Colonic mucosa (tissue), 4 donors: ENCODE results near the gene LGI1. TPM values are rescaled to one million over a fixed set of nuclear protein-coding genes. Genes with fewer than 3 reads are reported as not detected.

Experiments
- DNase-seq: peaks from one replicate; pipeline ENCODE4 v3.0.0-alpha.2; 2020
- H3K27ac ChIP-seq: fragments of 200-600 bp; one replicate; pipeline ENCODE4 v1.8.0; 2021
- H3K27me3 ChIP-seq: fragments of 200-600 bp; one replicate; pipeline ENCODE4 v1.8.0; 2021
- H3K36me3 ChIP-seq: fragments of 200-600 bp; one replicate; pipeline ENCODE4 v1.8.0; 2021
- H3K4me1 ChIP-seq: fragments of 200-600 bp; one replicate; pipeline ENCODE4 v1.8.0; 2021; ENCODE audit warnings: mild to moderate bottlenecking
- H3K4me3 ChIP-seq: fragments of 200-600 bp; one replicate; pipeline ENCODE4 v1.8.0; 2021
- H3K9ac ChIP-seq, 2 donors: one replicate each; pipeline ENCODE4 v1.7.0; 2013; ENCODE audit warnings: control low read depth in 2 of 2, low read depth in 2 of 2, low read length in 2 of 2
- H3K9me3 ChIP-seq: fragments of 200-600 bp; one replicate; pipeline ENCODE4 v1.8.0; 2021
- intact Hi-C: fragments of 100-400 bp; cut with DNase I; formaldehyde crosslinking; loops from one replicate; pipeline ENCODE4 v1.14.1; 2022
- total RNA-seq, 2 donors: library from RNA; stranded (reverse); fragmentation: NEBNext Ultra II Directional in 1 of 2; extraction: Animal tissue kit (Norgen Biotek cat#: 25700) in 1 of 2; gene quantifications; one replicate each; pipeline ENCODE4 v1.2.1, GENCODE V29; 2021
- TF ChIP-seq, protein P1 (sequence below): fragments of 200-600 bp; IDR thresholded peaks from one replicate; pipeline ENCODE4 v1.8.0; 2022; ENCODE audit warnings: antibody characterized with exemption, mild to moderate bottlenecking
- donor health status: healthy.
- donor health status: DM: no; HTN: no; CAD: no.
- donor health status: DM: no; HTN: no; CAD: no.

Gene LGI1
- total RNA-seq, 2 donors from 2014 or later: 0.47 to 0.98 TPM

DNA sequence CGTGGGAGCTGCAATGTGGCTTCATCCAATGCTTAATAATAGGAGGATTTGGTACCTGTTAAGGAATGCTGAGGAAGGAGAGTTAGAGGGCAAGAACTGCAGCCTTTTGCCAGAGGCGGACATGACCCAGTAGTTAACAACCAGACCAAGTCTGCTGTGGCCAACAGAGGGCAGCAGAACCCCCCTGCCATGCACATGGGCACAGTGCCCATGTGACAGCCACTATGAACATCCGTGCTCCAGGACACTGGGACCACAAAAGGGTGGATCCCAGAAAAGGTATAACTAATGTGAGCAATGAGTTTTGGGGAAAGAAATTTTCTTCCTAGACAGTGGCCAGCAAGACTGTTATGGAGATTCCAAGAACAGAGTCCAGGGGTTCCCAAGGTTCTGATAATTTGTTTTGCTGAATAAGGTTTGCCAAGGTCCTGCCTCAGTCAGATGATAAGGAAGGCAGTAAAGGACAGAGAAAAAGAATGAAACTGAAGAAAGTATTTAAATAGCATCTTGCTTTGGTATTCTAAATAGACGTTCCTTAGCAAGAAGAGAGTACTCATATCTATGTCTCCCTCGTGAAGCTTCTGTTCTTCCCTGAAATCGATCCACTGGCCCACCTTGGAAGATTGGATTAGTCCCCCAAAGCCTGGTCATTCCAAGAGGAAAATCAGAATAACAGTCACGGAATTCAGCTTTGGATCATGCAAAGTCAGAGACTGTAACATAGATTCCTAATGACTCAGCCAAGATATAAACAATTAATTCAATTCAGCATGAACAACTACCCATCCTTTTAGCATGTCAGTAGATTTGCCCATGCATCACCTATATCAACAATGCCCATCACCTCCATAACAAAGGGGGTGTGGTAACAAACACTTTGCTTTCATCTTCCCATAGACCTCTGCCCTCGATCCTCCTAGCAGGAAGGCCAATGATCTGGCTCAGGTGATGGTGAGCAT lies 56.0 kb downstream of the LGI1 start:
- no peak overlapping the region for H3K9ac ChIP-seq
- no peaks in the 10 kb centered on the region for H3K4me1 ChIP-seq
- H3K4me3 ChIP-seq: no peak overlapping the region
- peak; percentile 75 for DNase-seq
- intact Hi-C loops: loop anchor here (5.0 kb wide), 1 partner anchor 61 kb away; no protein-coding TSS in a partner anchor
- H3K27me3 ChIP-seq: no peaks in the 10 kb centered on the region
- TF ChIP-seq, protein P1, sequence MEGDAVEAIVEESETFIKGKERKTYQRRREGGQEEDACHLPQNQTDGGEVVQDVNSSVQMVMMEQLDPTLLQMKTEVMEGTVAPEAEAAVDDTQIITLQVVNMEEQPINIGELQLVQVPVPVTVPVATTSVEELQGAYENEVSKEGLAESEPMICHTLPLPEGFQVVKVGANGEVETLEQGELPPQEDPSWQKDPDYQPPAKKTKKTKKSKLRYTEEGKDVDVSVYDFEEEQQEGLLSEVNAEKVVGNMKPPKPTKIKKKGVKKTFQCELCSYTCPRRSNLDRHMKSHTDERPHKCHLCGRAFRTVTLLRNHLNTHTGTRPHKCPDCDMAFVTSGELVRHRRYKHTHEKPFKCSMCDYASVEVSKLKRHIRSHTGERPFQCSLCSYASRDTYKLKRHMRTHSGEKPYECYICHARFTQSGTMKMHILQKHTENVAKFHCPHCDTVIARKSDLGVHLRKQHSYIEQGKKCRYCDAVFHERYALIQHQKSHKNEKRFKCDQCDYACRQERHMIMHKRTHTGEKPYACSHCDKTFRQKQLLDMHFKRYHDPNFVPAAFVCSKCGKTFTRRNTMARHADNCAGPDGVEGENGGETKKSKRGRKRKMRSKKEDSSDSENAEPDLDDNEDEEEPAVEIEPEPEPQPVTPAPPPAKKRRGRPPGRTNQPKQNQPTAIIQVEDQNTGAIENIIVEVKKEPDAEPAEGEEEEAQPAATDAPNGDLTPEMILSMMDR: peak; percentile 63
- H3K27ac ChIP-seq: no peak overlapping the region
- no peaks in the 10 kb centered on the region for H3K36me3 ChIP-seq
- H3K9me3 ChIP-seq: no peaks in the 10 kb centered on the region

DNA sequence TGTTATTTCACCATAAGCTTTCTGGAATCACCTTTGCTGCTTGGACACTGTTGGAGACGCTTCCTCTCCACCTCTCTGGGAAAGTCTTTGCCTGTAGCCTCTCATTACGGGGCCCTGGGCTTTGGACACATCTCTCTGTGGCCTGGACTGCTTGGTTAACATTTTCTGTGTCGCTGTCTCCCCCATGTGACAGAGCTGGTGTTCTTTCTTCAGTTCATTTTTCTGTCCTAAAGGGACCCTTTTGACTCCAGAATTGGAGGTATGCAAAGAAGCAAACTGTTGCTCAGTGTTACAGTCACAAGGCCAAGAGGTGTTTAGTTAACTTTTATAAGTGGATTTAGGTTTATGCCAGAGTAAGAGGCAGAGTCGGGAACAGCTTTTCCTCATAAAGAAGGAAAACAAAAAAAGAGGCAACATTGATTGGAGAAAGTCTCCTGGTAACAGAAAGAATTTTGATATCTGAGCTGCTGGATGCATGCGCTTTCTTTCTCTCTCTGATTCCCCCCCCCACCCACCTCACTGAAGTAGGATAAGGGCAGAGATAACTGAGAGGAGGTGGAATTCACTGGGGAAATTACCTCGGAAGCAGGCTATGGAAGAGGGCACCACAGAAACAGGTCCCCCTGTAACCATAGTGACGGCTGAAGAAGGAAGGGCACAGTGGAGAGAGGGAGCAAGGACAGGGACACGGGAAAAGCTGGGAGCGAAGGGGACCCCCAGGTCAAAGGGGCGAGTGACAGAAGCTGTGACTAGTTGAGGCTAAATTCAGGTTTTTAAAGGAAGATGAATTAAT lies 57.8 kb downstream of the LGI1 start:
- no peak overlapping the region for H3K27ac ChIP-seq
- intact Hi-C loops: loop anchor here (5.0 kb wide), 1 partner anchor 113 kb away; the partner anchor contains the start of gene FRA10AC1

DNA sequence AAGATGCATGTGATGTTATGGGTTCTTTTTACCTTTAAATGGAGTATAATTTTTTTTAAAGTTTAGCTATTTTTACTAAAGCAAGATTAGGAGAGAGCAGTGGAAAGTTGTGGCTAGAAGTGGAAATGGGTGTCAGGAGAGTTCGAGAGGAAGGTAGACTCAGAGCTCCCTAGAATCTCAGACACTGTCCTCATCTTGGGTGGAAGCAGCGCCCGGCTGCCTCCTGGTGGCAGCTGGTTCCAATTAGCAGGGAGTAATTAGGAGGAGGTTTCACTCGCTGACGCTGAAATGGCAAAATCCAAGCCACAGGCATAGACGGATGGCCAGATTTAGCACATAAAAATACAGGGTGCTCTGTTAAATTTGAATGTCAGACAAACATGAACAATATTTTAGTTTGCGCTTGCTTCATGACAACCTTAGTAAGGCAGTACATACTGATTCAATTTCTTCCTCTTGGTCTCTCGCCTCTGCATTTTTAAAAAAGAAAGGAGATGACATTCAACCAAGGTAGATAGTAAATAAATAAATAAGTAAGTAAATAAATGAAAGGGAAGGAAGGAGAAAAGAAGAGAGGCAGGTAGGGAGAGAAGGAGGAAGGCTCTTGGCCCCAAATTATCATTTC lies 58.5 kb downstream of the LGI1 start:
- peak; percentile 71 for DNase-seq
- Histone ChIP-seq H3K27me3 (no peaks in the 10 kb centered on the region), H3K9ac (no peak overlapping the region), H3K27ac (no peak overlapping the region), H3K36me3 (no peaks in the 10 kb centered on the region), H3K4me3 (no peak overlapping the region), H3K4me1 (no peaks in the 10 kb centered on the region), H3K9me3 (no peaks in the 10 kb centered on the region)
- TF ChIP-seq, protein P1: peak; percentile 61
- intact Hi-C loops: loop anchor here (5.0 kb wide), 1 partner anchor 114 kb away; the partner anchor contains the start of gene FRA10AC1

More for the DNA sequence above, 57.8 kb downstream of the LGI1 start:
- H3K36me3 ChIP-seq: no peaks in the 10 kb centered on the region
- no peaks in the 10 kb centered on the region for H3K4me1 ChIP-seq
- no peaks in the 10 kb centered on the region for H3K9me3 ChIP-seq
- TF ChIP-seq, protein P1: no peak
- DNase-seq: no peak
- no peak overlapping the region for H3K9ac ChIP-seq
- no peaks in the 10 kb centered on the region for H3K27me3 ChIP-seq
- no peak overlapping the region for H3K4me3 ChIP-seq

DNA sequence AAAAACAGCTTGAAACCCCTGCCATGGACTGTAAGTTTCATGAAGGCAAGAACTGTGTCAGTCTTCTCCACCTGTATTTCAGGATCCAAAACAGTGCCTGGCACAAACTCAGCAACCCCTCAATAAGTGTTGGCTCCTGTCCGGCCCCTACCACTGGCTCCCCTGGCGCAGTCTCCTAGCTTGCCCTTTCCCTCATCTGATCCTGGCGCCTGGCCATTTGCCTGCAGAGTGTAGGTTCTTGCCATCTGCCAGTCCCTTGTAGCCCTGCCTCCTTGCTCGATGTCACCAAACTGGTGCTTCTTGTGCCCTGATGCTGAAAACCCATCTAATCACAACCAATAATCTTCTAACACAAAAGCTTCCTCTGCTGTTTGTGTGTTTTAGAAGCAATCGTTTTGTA lies 60.4 kb downstream of the LGI1 start:
- Histone ChIP-seq H3K27ac (no peak overlapping the region), H3K36me3 (no peaks in the 10 kb centered on the region), H3K4me1 (no peaks in the 10 kb centered on the region), H3K9me3 (no peaks in the 10 kb centered on the region), H3K27me3 (no peaks in the 10 kb centered on the region), H3K9ac (no peak overlapping the region), H3K4me3 (no peak overlapping the region)
- TF ChIP-seq, protein P1: no peak
- DNase-seq: no peak
- intact Hi-C loops: loop anchor here (5.0 kb wide), 1 partner anchor 116 kb away; the partner anchor contains the start of gene FRA10AC1

DNA sequence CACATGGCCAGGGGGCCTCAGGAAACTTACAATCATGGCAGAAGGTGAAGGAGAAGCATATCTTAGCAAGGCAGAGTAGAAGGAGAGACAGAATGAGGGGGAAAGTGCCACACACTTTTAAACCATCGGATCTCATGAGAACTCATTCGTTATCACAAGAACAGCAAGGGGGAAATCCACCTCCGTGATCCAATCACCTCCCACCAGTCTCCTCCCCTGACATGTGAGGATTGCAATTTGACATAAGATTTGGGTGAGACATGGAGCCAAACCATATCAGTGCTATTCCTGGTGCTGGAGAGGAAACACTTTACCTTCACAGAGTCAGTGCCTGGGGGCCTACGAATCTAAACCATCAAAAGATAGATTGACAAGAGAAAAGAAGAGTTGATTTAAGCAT lies 61.8 kb downstream of the LGI1 start:
- TF ChIP-seq, protein P1: no peak
- no peaks in the 10 kb centered on the region for H3K36me3 ChIP-seq
- H3K4me1 ChIP-seq: no peaks in the 10 kb centered on the region
- no peak overlapping the region for H3K4me3 ChIP-seq
- H3K9ac ChIP-seq: no peak overlapping the region
- H3K27ac ChIP-seq: no peak overlapping the region
- intact Hi-C loops: loop anchor here (5.0 kb wide), 1 partner anchor 117 kb away; the partner anchor contains the start of gene FRA10AC1
- no peaks in the 10 kb centered on the region for H3K27me3 ChIP-seq
- DNase-seq: no peak
- H3K9me3 ChIP-seq: no peaks in the 10 kb centered on the region
